Smooth muscle cell (in vitro differentiated cells): ENCODE measurements around the gene USE1. TPM values are rescaled to one million over a fixed set of nuclear protein-coding genes. Genes with fewer than 3 reads are reported as not detected.

ENCODE experiments used
- DNase-seq: peaks from one replicate; lab custom pipeline; 2025; ENCODE audit not compliant: unreplicated experiment; lab: John Stamatoyannopoulos, UW
- H2AFZ ChIP-seq: fragments of 200-600 bp; sonication (generic); 2 replicates; pipeline ENCODE4 v1.6.0; 2016; ENCODE audit warnings: antibody characterized with exemption, low read depth, mild to moderate bottlenecking
- H3F3A ChIP-seq: fragments of 200-600 bp; sonication (generic); 2 replicates; pipeline ENCODE4 v1.6.0; 2017; ENCODE audit warnings: antibody characterized with exemption, low read depth
- H3K27ac ChIP-seq: fragments of 200-600 bp; sonication (generic); 2 replicates; pipeline ENCODE4 v1.5.1; 2016; ENCODE audit warnings: low read depth, mild to moderate bottlenecking
- H3K27me3 ChIP-seq: fragments of 200-600 bp; sonication (generic); 2 replicates; pipeline ENCODE4 v1.6.1; 2016; ENCODE audit warnings: low read depth, mild to moderate bottlenecking
- H3K36me3 ChIP-seq: fragments of 200-600 bp; sonication (generic); 2 replicates; pipeline ENCODE4 v1.5.1; 2016; ENCODE audit warnings: low read depth
- H3K4me1 ChIP-seq: fragments of 200-600 bp; sonication (generic); 2 replicates; pipeline ENCODE4 v1.5.1; 2016; ENCODE audit warnings: low read depth
- H3K4me2 ChIP-seq: fragments of 200-600 bp; sonication (generic); 2 replicates; pipeline ENCODE4 v1.6.0; 2016; ENCODE audit warnings: mild to moderate bottlenecking
- H3K4me3 ChIP-seq: fragments of 200-600 bp; sonication (generic); 2 replicates; pipeline ENCODE4 v1.5.1; 2016; ENCODE audit warnings: mild to moderate bottlenecking
- H3K79me2 ChIP-seq: fragments of 200-600 bp; sonication (generic); 2 replicates; pipeline ENCODE4 v1.6.0; 2016; ENCODE audit warnings: low read depth, mild to moderate bottlenecking
- H3K9ac ChIP-seq: fragments of 200-600 bp; sonication (generic); 2 replicates; pipeline ENCODE4 v1.6.0; 2016; ENCODE audit warnings: low read depth
- H3K9me3 ChIP-seq: fragments of 200-600 bp; sonication (generic); replicated peaks from 2 replicates; pipeline ENCODE4 v1.5.1; 2016; ENCODE audit warnings: low read depth
- H4K20me1 ChIP-seq: fragments of 200-600 bp; sonication (generic); 2 replicates; pipeline ENCODE4 v1.6.0; 2016; ENCODE audit warnings: low read depth
- WGBS: methylation state at CpG from one replicate; pipeline ENCODE4 v1.1.7; 2016; ENCODE audit warnings: low lambda C conversion rate; 5-methylcytosine and 5-hydroxymethylcytosine counted together
- polyA plus RNA-seq: library from polyadenylated mRNA; unstranded; fragments of >200 nt; fragmentation: Nextera tagmentation; extraction: Ambion mirVana; gene quantifications from 2 replicates; pipeline ENCODE4 v1.2.1, GENCODE V29; 2016
- total RNA-seq: library from RNA; depleted of rRNA; stranded (reverse); fragments of >200 nt; gene quantifications from 2 replicates; pipeline ENCODE4 v1.2.3, GENCODE V29; 2014
- TF ChIP-seq, protein P1 (sequence below): fragments of 200-600 bp; sonication (generic); IDR thresholded peaks from 2 replicates; pipeline ENCODE4 v1.5.1; 2017; ENCODE audit warnings: borderline replicate concordance, mild to moderate bottlenecking, antibody characterized with exemption; ENCODE audit not compliant: insufficient read depth, poor library complexity, severe bottlenecking

Gene USE1, protein sequence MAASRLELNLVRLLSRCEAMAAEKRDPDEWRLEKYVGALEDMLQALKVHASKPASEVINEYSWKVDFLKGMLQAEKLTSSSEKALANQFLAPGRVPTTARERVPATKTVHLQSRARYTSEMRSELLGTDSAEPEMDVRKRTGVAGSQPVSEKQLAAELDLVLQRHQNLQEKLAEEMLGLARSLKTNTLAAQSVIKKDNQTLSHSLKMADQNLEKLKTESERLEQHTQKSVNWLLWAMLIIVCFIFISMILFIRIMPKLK
- 12.8 and 16.4 TPM in 2 replicates for total RNA-seq
- 28.8 and 45.4 TPM in 2 replicates for polyA plus RNA-seq

DNA sequence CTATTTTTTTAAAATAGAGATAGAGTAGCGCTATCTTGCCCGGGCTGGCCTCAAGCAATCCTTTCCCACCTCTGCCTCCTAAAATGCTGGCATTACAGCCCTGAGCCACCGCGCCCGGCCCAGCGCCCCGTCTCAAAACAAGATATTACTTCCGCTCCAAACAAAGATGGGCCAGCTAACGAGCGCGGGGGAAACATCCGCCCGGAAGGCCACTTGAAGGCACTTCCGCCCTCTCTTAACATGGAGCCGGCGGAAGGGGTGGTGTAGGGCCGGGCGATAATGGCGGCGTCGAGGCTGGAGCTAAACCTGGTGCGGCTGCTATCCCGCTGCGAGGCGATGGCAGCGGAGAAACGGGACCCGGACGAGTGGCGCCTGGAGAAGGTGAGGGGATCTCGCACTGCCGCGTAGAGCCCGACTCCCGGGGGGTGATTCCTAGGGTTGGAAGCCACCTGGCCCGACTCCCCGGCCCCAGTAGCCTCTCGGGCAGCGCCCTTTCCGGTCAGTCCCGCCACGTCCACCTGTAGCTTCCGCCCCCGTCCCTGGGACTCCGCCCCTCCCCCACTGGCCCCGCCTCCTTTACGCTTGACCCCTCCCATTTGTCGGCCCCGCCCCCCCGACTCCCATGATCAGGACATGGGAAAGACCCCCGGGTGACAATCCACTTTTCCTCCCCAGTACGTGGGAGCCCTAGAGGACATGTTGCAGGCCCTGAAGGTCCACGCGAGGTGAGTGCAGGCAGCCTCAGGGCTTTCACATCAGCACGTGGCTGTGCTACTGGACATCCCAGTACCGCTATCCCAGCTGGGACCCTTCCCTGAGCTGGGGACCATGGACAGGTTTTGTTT, at the start of gene USE1:
Gene USE1 (plus strand): TSS at position 231 of the 845 bp plus-strand sequence. CDS start 49 bp downstream, at position 280.
- 4% methylated on average over 52 of the region's 56 CpGs for WGBS
- Histone ChIP-seq H3K4me1 (peaks cover 5% of the 10 kb centered on the region), H2AFZ (peak within 1 kb of the TSS; percentile 15), H3K79me2 (no peaks in the 10 kb centered on the region), H3K4me3 (peak within 1 kb of the TSS; percentile 74), H3K9ac (peak within 1 kb of the TSS; percentile 84), H3F3A (no peaks in the 10 kb centered on the region), H3K27me3 (no peaks in the 10 kb centered on the region), H3K9me3 (no peaks in the 10 kb centered on the region), H3K4me2 (peak within 1 kb of the TSS; percentile 91), H3K27ac (peak within 1 kb of the TSS; percentile 71), H4K20me1 (no peaks in the 10 kb centered on the region), H3K36me3 (no peaks in the 10 kb centered on the region)
- DNase-seq, result peak; percentile 79
- TF ChIP-seq, protein P1, sequence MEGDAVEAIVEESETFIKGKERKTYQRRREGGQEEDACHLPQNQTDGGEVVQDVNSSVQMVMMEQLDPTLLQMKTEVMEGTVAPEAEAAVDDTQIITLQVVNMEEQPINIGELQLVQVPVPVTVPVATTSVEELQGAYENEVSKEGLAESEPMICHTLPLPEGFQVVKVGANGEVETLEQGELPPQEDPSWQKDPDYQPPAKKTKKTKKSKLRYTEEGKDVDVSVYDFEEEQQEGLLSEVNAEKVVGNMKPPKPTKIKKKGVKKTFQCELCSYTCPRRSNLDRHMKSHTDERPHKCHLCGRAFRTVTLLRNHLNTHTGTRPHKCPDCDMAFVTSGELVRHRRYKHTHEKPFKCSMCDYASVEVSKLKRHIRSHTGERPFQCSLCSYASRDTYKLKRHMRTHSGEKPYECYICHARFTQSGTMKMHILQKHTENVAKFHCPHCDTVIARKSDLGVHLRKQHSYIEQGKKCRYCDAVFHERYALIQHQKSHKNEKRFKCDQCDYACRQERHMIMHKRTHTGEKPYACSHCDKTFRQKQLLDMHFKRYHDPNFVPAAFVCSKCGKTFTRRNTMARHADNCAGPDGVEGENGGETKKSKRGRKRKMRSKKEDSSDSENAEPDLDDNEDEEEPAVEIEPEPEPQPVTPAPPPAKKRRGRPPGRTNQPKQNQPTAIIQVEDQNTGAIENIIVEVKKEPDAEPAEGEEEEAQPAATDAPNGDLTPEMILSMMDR, result no peak

DNA sequence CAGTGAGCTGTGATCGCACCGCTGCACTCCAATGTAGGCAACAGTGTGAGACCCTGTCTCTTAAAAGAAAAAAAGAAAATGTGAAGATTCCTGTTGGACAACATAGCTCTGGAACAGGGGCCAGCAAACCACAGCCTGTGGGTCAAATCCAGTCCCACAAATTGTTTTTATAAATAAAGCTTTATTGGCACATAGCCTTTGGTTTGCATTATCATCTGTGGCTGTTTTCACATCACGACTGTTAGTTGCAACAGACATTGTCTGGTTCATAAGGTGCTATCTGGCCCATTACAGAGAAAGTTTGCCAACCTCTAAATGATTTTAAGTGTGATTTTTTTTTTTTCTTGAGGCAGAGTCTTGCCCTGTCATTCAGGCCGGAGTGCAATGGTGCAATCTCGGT, 49.4 kb upstream of the USE1 start:
- TF ChIP-seq, protein P1, result no peak
- Histone ChIP-seq H2AFZ (no peak overlapping the region), H3K36me3 (peaks cover 51% of the 10 kb centered on the region), H3K27ac (no peak overlapping the region), H3K9ac (no peak overlapping the region), H3K9me3 (no peaks in the 10 kb centered on the region), H4K20me1 (no peaks in the 10 kb centered on the region), H3K27me3 (no peaks in the 10 kb centered on the region), H3K4me2 (no peak overlapping the region), H3F3A (no peaks in the 10 kb centered on the region), H3K4me3 (no peak overlapping the region), H3K79me2 (no peaks in the 10 kb centered on the region), H3K4me1 (no peaks in the 10 kb centered on the region)
- WGBS, result 99% methylated on average over 5 of the region's 5 CpGs
- DNase-seq, result no peak

DNA sequence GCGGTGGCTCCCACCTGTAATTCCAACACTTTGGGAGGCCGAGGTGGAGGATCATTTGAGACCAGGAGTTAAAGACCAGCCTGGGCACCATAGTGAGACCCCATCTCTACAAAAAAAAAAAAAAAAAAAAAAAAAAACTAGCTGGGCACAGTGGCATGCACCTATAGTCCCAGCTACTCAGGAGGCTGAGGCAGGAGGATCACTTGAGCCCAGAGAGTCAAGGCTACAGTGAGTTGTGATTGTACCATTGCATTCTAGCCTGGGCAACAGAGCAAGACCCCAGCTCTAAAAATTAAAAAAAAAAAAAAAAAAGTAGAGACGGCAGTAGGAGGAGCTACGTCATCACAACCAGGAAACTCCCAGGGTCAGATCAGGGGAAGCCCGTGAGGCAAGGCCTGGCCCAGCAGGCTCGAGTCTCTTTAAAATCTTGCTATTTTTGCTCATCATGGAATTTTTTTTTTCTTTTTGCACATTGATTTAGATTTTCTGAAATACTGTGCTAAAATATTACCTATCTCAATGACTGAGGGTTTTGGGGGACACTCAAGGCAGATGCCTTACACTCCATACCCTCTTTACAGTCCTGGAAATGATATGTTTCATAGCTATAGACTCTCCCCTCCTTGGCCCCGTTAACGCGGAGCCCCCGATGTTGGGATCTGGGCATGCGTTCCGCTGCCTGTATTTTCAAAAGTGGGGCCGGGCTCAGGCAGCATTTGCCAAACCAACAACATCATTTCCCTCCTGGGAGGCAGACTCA, 44.4 kb upstream of the USE1 start:
- H3K27ac ChIP-seq, result no peak overlapping the region
- no peak for DNase-seq

More for the DNA sequence above, 44.4 kb upstream of the USE1 start:
- Histone ChIP-seq H3K9me3 (no peaks in the 10 kb centered on the region), H3K4me1 (no peaks in the 10 kb centered on the region), H3K36me3 (peaks cover 17% of the 10 kb centered on the region), H3K27me3 (no peaks in the 10 kb centered on the region), H2AFZ (no peak overlapping the region), H3K79me2 (no peaks in the 10 kb centered on the region), H3K4me3 (no peak overlapping the region), H3K4me2 (no peak overlapping the region), H3F3A (no peaks in the 10 kb centered on the region), H3K9ac (no peak overlapping the region), H4K20me1 (no peaks in the 10 kb centered on the region)
- TF ChIP-seq, protein P1, result no peak
- 97% methylated on average over 13 of the region's 13 CpGs for WGBS
